KG1 (cell line): ENCODE results near the gene RNF19B.
A peak's percentile ranks its signal among the peaks of the same experiment; 100 is the strongest.
"Not testable (repeated sequence)": the region's sequence is repeated elsewhere in the genome, so short reads cannot be mapped to it uniquely, and the experiment has no call there.

Source experiments
- DNase-seq: peaks from one replicate; lab custom pipeline; 2025; lab: John Stamatoyannopoulos, UW

RNF19B gene, protein sequence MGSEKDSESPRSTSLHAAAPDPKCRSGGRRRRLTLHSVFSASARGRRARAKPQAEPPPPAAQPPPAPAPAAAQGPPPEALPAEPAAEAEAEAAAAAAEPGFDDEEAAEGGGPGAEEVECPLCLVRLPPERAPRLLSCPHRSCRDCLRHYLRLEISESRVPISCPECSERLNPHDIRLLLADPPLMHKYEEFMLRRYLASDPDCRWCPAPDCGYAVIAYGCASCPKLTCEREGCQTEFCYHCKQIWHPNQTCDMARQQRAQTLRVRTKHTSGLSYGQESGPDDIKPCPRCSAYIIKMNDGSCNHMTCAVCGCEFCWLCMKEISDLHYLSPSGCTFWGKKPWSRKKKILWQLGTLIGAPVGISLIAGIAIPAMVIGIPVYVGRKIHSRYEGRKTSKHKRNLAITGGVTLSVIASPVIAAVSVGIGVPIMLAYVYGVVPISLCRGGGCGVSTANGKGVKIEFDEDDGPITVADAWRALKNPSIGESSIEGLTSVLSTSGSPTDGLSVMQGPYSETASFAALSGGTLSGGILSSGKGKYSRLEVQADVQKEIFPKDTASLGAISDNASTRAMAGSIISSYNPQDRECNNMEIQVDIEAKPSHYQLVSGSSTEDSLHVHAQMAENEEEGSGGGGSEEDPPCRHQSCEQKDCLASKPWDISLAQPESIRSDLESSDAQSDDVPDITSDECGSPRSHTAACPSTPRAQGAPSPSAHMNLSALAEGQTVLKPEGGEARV

DNA sequence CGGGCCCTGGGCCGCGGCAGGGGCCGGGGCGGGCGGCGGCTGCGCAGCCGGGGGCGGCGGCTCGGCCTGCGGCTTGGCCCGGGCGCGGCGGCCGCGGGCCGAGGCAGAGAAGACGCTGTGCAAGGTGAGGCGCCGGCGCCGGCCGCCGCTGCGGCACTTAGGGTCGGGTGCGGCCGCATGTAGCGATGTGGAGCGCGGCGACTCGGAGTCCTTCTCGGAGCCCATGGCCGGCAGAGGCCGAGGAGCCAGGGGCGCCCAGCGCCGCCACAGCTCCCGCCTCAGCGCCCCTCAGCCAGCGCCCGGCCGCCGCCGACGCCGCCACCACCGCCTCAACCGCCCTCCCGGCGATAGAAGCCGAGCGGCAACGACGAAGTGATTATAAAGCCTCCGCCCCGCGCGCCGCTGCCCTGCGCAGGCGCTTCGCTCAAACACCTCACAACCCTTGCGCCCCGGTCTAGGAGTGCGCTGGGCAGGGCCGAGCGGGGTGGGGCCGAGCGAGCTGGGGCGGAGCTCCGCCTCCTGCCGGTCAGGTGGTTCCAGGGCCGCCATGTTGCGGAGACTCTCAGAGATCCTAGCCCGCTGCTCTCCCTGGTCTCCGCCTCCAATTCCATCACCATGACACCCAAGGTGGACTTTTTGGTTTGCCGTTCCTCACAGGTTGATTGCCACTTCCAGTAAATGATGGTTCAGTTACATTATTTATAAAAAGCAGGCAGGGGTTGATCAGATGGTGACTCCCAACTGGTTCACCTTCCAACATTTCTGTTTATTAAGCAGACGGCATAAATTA lies at the start of gene RNF19B:
Gene RNF19B, minus strand, starts transcription at position 349 of the 790 bp plus-strand sequence. Its CDS starts 124 bp downstream, at position 225.
- DNase-seq, result peak; percentile 79

GRCh38 chr1:33013791-33014190 lies 49.2 kb upstream of the RNF19B start:
- no peak for DNase-seq

DNA sequence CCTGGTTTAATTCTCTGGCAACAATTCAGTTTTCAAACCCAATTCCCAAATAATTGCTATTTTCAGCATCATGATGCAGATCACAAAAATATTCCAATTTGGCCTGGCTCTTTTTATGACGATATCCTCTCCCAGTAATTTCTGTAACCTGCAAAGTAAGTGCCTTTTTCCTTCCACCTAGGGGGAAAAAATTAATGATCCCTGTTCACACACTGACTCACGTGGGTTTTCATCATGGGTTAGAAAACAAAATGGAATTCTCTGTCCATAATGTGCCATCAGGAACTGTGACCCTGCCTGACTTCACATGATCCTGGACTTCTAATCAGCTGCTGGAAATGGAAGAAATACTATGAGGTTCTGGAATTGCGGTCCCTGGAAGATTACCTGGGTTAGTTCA lies 47.6 kb upstream of the RNF19B start:
- DNase-seq, result no peak

GRCh38 chr1:33010932-33011731 lies 46.5 kb upstream of the RNF19B start:
- no peak for DNase-seq

DNA sequence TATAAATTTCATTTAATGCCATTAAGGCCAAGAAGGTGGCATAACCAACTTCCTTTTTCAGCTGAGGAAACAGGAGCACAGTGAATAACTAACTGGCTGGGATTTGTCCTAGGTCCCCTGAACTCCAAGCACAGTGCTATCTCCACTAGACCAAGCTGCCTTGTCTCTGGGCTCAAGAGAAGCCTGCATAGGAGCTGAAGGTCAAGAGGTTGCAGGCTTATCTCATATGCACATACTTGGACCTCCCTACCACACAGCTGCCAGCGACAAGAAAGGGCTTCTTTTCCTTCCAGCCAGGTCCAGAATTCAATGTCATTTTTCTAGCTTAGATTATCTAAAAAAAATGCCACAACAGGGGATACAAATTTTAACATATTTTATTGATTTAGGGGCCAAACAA lies 45.0 kb upstream of the RNF19B start:
- no peak for DNase-seq

GRCh38 chr1:33008051-33008914 lies 43.7 kb upstream of the RNF19B start:
- no peak for DNase-seq

DNA sequence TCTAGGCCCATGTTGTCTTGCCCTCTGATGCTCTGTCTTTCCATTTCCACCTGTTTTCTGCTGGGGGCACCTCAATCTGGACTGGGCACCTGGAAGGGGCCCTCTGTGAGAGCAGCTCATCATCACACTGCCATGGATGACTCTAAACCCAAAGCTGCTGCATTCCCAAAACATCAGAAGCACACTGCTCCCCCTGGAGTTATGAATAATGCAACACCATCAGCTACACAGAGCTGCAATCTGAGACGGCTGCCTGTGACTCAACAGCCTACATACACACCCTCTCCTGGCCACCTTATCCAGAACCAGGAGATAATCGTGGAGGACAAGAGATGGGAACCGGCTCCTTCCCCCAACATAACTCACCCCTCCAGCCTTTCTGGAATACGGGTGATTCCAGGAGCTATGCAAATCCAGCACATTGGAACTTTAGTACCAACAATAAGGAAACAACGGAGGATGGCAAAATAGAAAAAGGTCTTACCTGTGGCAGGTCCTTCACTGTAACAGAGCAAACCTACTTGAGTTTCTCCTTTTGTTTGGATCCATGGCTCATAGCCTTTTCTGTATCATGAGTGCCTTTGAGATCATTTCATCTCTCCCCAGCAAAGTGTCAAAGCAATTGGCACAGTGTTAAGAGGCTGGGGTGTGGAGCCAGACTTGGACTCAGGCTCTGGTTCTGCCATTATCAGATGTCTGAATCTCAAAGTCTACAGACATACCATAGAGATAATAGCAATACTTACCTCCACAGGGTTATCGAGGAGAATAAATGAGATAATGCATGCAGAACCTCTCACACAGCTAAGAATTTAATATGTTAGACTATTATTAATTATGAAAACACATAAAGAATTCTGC lies 42.8 kb upstream of the RNF19B start:
- no peak for DNase-seq

DNA sequence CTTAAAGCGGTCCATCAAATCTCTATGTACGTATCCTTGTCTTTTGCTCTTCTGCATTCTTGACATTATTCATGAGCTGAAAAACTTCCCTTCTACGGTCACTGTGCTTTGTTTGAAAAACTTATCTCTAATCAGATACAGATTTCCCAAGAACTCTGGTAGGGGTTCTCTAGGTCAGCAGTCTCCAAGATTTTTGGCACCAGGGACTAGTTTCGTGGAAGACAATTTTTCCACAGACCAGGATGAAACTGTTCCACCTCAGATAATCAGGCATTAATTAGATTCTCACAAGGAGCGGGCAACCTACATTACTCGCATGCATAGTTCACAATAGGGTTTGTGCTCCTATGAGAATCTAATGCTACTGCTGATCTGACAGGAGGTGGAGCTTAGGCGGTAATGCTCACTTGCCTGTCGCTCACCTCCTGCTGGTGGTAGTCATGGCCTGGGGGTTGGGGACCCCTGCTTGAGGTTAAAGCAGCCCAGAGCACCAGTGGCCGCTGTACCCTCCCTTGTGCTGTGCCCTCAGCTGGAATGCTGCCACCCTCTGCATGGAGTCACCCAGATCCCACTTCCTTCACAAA lies 41.3 kb upstream of the RNF19B start:
- DNase-seq, result no peak

DNA sequence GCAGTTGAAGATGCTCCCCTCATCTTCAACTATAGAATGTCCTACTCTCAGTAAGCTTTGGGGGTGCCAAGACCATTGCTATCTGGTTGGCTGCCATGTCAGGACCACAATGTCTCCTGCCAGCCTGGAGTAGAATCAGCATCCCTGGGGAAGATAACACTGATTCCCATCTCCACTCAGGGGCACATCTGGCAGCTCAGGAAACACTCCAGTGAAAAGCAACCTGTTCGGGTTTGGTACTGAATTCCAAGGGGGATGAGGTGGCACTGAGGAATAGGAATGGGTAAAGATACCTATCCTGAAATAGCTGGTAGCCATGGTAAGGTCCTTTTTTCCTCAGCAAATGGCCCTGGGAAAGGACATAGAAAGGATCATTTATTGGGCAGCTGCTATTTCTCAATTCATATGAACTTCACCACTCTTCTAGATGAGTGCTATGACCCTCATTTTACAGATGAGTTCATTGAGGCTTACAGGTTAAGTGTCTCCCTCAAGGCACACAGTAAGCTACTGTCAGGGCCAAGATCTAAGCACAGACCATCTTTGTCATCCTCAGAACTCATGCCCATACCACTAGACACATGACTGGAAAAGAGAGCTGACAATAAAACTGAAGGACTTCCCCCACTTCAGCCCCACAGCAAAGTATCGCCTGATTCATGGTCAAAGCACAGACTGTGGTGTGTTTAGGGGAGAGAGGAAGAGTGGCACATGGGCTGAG lies 40.7 kb upstream of the RNF19B start:
- DNase-seq, result no peak

GRCh38 chr1:33004613-33005012 lies 40.0 kb upstream of the RNF19B start:
- no peak for DNase-seq

DNA sequence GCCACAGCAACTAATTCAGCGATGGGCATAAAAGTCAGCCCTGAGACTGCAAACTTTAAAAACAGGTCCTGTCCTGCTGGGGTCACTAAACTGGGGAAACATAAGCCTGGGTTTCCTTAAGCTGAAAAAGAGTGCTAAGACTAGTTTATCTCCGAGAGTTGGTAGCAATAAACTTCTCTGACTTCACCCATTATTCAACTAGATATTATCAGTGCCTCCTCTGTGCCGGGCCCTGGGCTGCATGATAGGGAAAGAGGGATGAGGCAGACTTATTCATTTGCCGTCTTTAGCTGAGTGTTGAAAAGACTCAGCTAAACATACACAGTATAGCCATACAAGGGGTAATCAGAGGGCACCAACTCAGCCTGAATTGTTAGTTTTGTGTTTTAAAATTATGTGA lies 39.0 kb upstream of the RNF19B start:
- no peak for DNase-seq

DNA sequence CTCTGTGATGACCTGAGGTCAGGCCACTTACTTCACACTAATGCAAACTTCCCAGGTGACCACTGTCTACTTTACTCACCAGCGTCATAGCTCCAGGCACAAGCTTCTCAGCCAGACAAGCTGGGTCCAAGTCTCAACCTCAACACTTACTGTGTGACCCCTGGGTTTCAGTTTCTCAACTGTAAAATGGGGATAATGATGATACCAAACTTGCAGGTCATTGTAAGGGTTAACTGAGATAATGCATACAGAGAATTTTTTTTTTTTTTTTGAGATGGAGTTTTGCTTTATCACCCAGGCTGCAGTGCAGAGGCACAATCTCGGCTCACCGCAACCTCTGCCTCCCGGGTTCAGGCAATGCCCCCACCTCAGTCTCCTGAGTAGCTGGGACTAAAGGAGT lies 37.4 kb upstream of the RNF19B start:
- DNase-seq, result no peak

DNA sequence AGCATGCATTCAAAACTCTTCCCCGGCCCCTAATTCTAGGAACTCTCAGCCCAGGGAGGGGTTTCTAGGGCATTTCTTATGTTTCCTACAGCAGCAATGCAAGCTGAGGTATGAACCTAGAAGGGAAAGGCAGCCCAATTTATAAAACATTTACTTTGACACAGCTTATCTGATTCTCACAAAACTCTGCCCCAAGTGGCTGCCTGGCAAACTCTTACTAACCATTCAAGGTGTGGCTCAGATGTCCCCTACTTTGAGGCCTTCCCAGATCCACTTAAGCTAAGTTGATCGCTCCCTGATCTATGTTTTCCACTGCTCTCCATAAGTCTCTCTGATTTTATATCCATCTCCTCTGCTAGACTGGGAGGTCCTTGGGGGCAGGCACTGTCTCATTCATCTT lies 36.7 kb upstream of the RNF19B start:
- no peak for DNase-seq

GRCh38 chr1:33000427-33001026 lies 35.9 kb upstream of the RNF19B start:
- DNase-seq, result no peak

DNA sequence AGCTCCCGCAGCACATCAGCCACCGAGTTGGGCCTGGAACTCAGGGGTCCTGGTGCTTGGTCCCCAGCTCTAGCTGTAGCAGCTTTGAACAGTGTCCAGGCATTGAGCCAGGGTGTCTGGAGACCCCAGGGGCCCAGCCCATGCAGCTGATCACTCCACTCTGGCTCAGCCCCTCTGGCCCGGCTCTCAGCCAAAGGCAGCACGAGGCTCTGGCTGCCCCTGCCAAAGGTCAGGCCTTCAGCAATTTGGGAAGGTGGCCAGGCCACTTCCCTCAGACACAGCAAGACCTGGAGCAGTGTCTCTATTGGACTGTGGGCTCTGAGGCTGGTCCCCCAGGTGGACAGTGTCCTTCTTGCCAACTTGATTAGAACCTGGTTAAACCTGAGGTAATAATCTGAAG lies 34.4 kb upstream of the RNF19B start:
- no peak for DNase-seq

DNA sequence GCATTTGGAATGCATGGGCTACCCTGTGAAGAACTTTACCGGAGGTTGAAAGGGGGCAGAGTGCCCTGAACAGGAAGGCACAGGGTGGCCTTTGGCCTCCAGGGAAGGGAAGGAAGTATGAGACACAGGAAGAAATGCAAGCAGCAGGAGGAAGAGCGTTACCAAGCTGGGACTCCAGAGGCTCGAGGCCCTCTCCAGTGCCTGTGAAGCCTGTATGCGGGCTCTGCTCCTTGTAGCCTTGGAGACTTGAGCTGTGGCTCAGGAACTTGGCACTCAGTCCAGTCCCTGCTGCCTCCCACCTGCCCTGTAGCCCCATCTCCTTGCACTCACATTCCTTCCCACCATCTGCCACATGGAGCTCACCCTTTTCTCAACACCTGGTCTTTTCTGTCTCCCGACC lies 33.5 kb upstream of the RNF19B start:
- DNase-seq, result no peak

- DNase-seq, result no peak
These were observed 32.8 kb upstream of the RNF19B start for GRCh38 chr1:32997381-32997891.

- not testable (repeated sequence) for DNase-seq
These were observed 28.7 kb upstream of the RNF19B start for GRCh38 chr1:32993324-32993636.
